Immature natural killer cell (primary cell): ENCODE results near the gene CHMP4A. TPM values are rescaled to one million over a fixed set of nuclear protein-coding genes. Genes with fewer than 3 reads are reported as not detected.
"Not testable (repeated sequence)": the region's sequence is repeated elsewhere in the genome, so short reads cannot be mapped to it uniquely, and the experiment has no call there.

Experiments
- DNase-seq, 3 donors: peaks; one replicate each; pipeline ENCODE4 v3.0.0; 2022; ENCODE audit warnings: mixed read lengths in 1 of 3
- H3K27ac Mint-ChIP-seq, 6 donors: one replicate each; pipeline ENCODE4 v1.8.0; 2020; ENCODE audit warnings: mixed read lengths in 6 of 6, mild to moderate bottlenecking in 5 of 6, inconsistent platforms in 4 of 6, moderate library complexity in 3 of 6
- H3K27me3 Mint-ChIP-seq, 3 donors: one replicate each; pipeline ENCODE4 v1.8.0; 2020 to 2021; ENCODE audit warnings: low read depth in 3 of 3, mild to moderate bottlenecking in 3 of 3, mixed read lengths in 3 of 3, moderate library complexity in 3 of 3, inconsistent platforms in 1 of 3
- H3K36me3 Mint-ChIP-seq, 3 donors: one replicate each; pipeline ENCODE4 v1.8.0; 2020; ENCODE audit warnings: mixed read lengths in 3 of 3, inconsistent platforms in 2 of 3, mild to moderate bottlenecking in 2 of 3
- H3K4me1 Mint-ChIP-seq, 2 donors: one replicate each; pipeline ENCODE4 v1.8.0; 2020; ENCODE audit warnings: inconsistent platforms in 2 of 2, mild to moderate bottlenecking in 2 of 2, mixed read lengths in 2 of 2, moderate library complexity in 1 of 2
- H3K4me3 Mint-ChIP-seq, 5 donors: one replicate each; pipeline ENCODE4 v1.8.0; 2020; ENCODE audit warnings: mild to moderate bottlenecking in 5 of 5, mixed read lengths in 5 of 5, inconsistent platforms in 3 of 5, moderate library complexity in 3 of 5
- H3K9me3 Mint-ChIP-seq, 6 donors: one replicate each; pipeline ENCODE4 v1.8.0; 2020; ENCODE audit warnings: mild to moderate bottlenecking in 6 of 6, mixed read lengths in 6 of 6, inconsistent platforms in 4 of 6, moderate library complexity in 3 of 6
- polyA plus RNA-seq, 3 donors: library from polyadenylated mRNA; unstranded; fragments of 300-500 nt; fragmentation: Illumina TruSeq; gene quantifications; one replicate each; pipeline ENCODE4 v1.2.3, GENCODE V29; 2021

Gene CHMP4A
- polyA plus RNA-seq, 3 donors from 2014 or later = 162 to 203 (median 168) TPM

- H3K27ac Mint-ChIP-seq = peak overlapping the region; percentile 86 to 98 (median 92)
- H3K4me1 Mint-ChIP-seq = peaks cover 29 to 51% of the 10 kb centered on the region in 2 donors
- H3K27me3 Mint-ChIP-seq = peaks cover under 1 to 7% (median 3%) of the 10 kb centered on the region in 3 donors
- H3K9me3 Mint-ChIP-seq = no peaks in the 10 kb centered on the region
- no peak overlapping the region for H3K4me3 Mint-ChIP-seq
- DNase-seq = no peak
- H3K36me3 Mint-ChIP-seq = peaks cover 30 to 61% (median 41%) of the 10 kb centered on the region in 3 donors
These were observed 6.8 kb downstream of the CHMP4A start for GRCh38 chr14:24206260-24207103.

- Mint-ChIP-seq H3K9me3 (no peaks in the 10 kb centered on the region), H3K27me3 (peaks cover 0 to 5% (median 3%) of the 10 kb centered on the region in 3 donors), H3K4me1 (peaks cover 25 to 38% of the 10 kb centered on the region in 2 donors), H3K36me3 (peaks cover 26 to 52% (median 37%) of the 10 kb centered on the region in 3 donors), H3K27ac (peak overlapping the region in 5 of 6 donors; percentile 9 to 82 (median 15)), H3K4me3 (no peak overlapping the region)
- no peak for DNase-seq
These were observed 8.8 kb downstream of the CHMP4A start for GRCh38 chr14:24204163-24205146.

GRCh38 chr14:24203249-24203886 lies 9.9 kb downstream of the CHMP4A start:
- Mint-ChIP-seq H3K27ac (peak overlapping the region in 3 of 6 donors; percentile 15 to 40 (median 16)), H3K4me1 (peaks cover 32 to 47% of the 10 kb centered on the region in 2 donors), H3K36me3 (peaks cover 32 to 56% (median 46%) of the 10 kb centered on the region in 3 donors)
- DNase-seq, H3K27me3 Mint-ChIP-seq, H3K4me3 Mint-ChIP-seq, H3K9me3 Mint-ChIP-seq: not testable (repeated sequence)

- Mint-ChIP-seq H3K27ac (peak overlapping the region in 2 of 6 donors; percentile 15 to 40), H3K36me3 (peaks cover 32 to 52% (median 46%) of the 10 kb centered on the region in 3 donors), H3K4me1 (peaks cover 31 to 43% of the 10 kb centered on the region in 2 donors)
- not testable (repeated sequence) for H3K9me3 Mint-ChIP-seq, H3K27me3 Mint-ChIP-seq, H3K4me3 Mint-ChIP-seq, DNase-seq
These were observed 10.8 kb downstream of the CHMP4A start for GRCh38 chr14:24202538-24202937.

- no peak for DNase-seq
- Mint-ChIP-seq H3K27ac (peak overlapping the region; percentile 76 to 90 (median 80)), H3K9me3 (no peaks in the 10 kb centered on the region), H3K36me3 (peaks cover 21 to 29% (median 28%) of the 10 kb centered on the region in 3 donors), H3K4me1 (peaks cover 42 to 51% of the 10 kb centered on the region in 2 donors), H3K27me3 (peaks cover 17 to 30% (median 26%) of the 10 kb centered on the region in 3 donors), H3K4me3 (peak overlapping the region; percentile 3 to 43 (median 24))
These were observed 14.3 kb downstream of the CHMP4A start for GRCh38 chr14:24198814-24199524.

GRCh38 chr14:24197056-24197450 lies 16.2 kb downstream of the CHMP4A start:
- Mint-ChIP-seq H3K4me1 (peaks cover 44 to 58% of the 10 kb centered on the region in 2 donors), H3K36me3 (peaks cover 16 to 26% (median 25%) of the 10 kb centered on the region in 3 donors), H3K27ac (peak overlapping the region; percentile 83 to 99 (median 94)), H3K9me3 (no peaks in the 10 kb centered on the region), H3K27me3 (peaks cover 19 to 32% (median 22%) of the 10 kb centered on the region in 3 donors), H3K4me3 (peak overlapping the region; percentile 71 to 94 (median 80))
- no peak for DNase-seq

- H3K36me3 Mint-ChIP-seq = peaks cover 11 to 24% (median 19%) of the 10 kb centered on the region in 3 donors
- DNase-seq = peak in 1 of 3 donors; percentile 25
These were observed 16.9 kb downstream of the CHMP4A start for GRCh38 chr14:24196071-24197055.

GRCh38 chr14:24195186-24196070 lies 17.9 kb downstream of the CHMP4A start, which contains the start of gene TM9SF1:
TSS of gene TM9SF1 (minus strand) at chr14:24195441. CDS start at chr14:24195019, 422 bp downstream.
- Mint-ChIP-seq H3K27ac (peak within 1 kb of the TSS; percentile 97 to 100 (median 99)), H3K4me1 (peaks cover 44 to 58% of the 10 kb centered on the region in 2 donors), H3K27me3 (peaks cover 19 to 33% (median 22%) of the 10 kb centered on the region in 3 donors), H3K4me3 (peak within 1 kb of the TSS; percentile 87 to 95 (median 93)), H3K9me3 (no peaks in the 10 kb centered on the region), H3K36me3 (peaks cover 9 to 23% (median 17%) of the 10 kb centered on the region in 3 donors)
- peak; percentile 95 to 96 (median 96) for DNase-seq

More at GRCh38 chr14:24196071-24197055, 16.9 kb downstream of the CHMP4A start:
- H3K27me3 Mint-ChIP-seq = peaks cover 19 to 33% (median 22%) of the 10 kb centered on the region in 3 donors
- no peaks in the 10 kb centered on the region for H3K9me3 Mint-ChIP-seq
- peak overlapping the region; percentile 87 to 95 (median 93) for H3K4me3 Mint-ChIP-seq
- peaks cover 44 to 58% of the 10 kb centered on the region in 2 donors for H3K4me1 Mint-ChIP-seq
- H3K27ac Mint-ChIP-seq = peak overlapping the region; percentile 97 to 100 (median 99)

GRCh38 chr14:24194873-24195185 lies 18.5 kb downstream of the CHMP4A start:
- Mint-ChIP-seq H3K4me1 (peaks cover 47 to 58% of the 10 kb centered on the region in 2 donors), H3K4me3 (peak overlapping the region; percentile 87 to 95 (median 93)), H3K36me3 (peaks cover 9 to 23% (median 17%) of the 10 kb centered on the region in 3 donors), H3K27me3 (peaks cover 19 to 33% (median 22%) of the 10 kb centered on the region in 3 donors), H3K27ac (peak overlapping the region; percentile 97 to 100 (median 99)), H3K9me3 (no peaks in the 10 kb centered on the region)
- no peak for DNase-seq

- Mint-ChIP-seq H3K4me1 (peaks cover 43 to 58% of the 10 kb centered on the region in 2 donors), H3K27me3 (peaks cover 19 to 33% (median 22%) of the 10 kb centered on the region in 3 donors), H3K4me3 (peak overlapping the region; percentile 87 to 95 (median 93)), H3K9me3 (no peaks in the 10 kb centered on the region), H3K36me3 (peaks cover 8 to 22% (median 16%) of the 10 kb centered on the region in 3 donors), H3K27ac (peak overlapping the region; percentile 97 to 100 (median 99))
- DNase-seq = no peak
These were observed 19.0 kb downstream of the CHMP4A start for GRCh38 chr14:24194186-24194872.
